CD4-positive, alpha-beta T cell treated with Interleukin-6 at 100 ng/mL for 8 hours (primary cell): Measurements from ENCODE around the gene NR2F2.

Experiments
- DNase-seq: peaks from one replicate; pipeline ENCODE4 v3.0.0-alpha.2; 2020; ENCODE audit warnings: mixed read lengths, low spot score

Gene NR2F2

GRCh38 chr15:96343113-96344059 is 12.9 kb downstream of the NR2F2 start:
- no peak for DNase-seq

GRCh38 chr15:96344060-96344705 is 13.7 kb downstream of the NR2F2 start:
- no peak for DNase-seq

GRCh38 chr15:96344706-96345559 is 14.4 kb downstream of the NR2F2 start:
- no peak for DNase-seq

GRCh38 chr15:96345560-96346399 is 15.3 kb downstream of the NR2F2 start:
- no peak for DNase-seq

GRCh38 chr15:96346409-96346970 is 16.0 kb downstream of the NR2F2 start:
- no peak for DNase-seq

GRCh38 chr15:96347181-96348111 is 16.9 kb downstream of the NR2F2 start:
- DNase-seq = no peak

GRCh38 chr15:96348112-96349027 is 17.9 kb downstream of the NR2F2 start:
- no peak for DNase-seq

- DNase-seq = no peak
Measured at GRCh38 chr15:96349034-96349856, 18.7 kb downstream of the NR2F2 start.

- no peak for DNase-seq
Measured at GRCh38 chr15:96349857-96350720, 19.6 kb downstream of the NR2F2 start.

GRCh38 chr15:96350934-96351724 is 20.6 kb downstream of the NR2F2 start:
- no peak for DNase-seq

GRCh38 chr15:96351761-96352603 is 21.5 kb downstream of the NR2F2 start:
- no peak for DNase-seq

- no peak for DNase-seq
Measured at GRCh38 chr15:96352604-96353405, 22.3 kb downstream of the NR2F2 start.

GRCh38 chr15:96353416-96353929 is 23.0 kb downstream of the NR2F2 start:
- DNase-seq = no peak
